GM12878 (cell line): ENCODE results near the gene NRG3.

Experiments used
- ATF7 ChIP-seq: fragments of 450-650 bp; IDR thresholded peaks from 2 replicates; pipeline ENCODE4 v1.6.1; 2016; ENCODE audit warnings: low read depth, mild to moderate bottlenecking
- CBX5 ChIP-seq: sonication (generic); IDR thresholded peaks from 2 replicates; pipeline ENCODE4 v1.6.1; 2016; ENCODE audit warnings: low read depth, moderate library complexity, mild to moderate bottlenecking, inconsistent platforms
- CHD2 ChIP-seq: IDR thresholded peaks from 2 replicates; pipeline ENCODE4 v1.6.1; 2011; ENCODE audit warnings: low read depth, low read length, improper control_type of control experiment, borderline replicate concordance
- CTCF ChIP-seq, 3 experiments: IDR thresholded peaks in 2 of 3; conservative IDR thresholded peaks in 1 of 3; 2 replicates each; pipeline ENCODE4 v1.5.1; 2011; ENCODE audit warnings: low read depth in 3 of 3, low read length in 3 of 3, mild to moderate bottlenecking in 3 of 3, control low read depth in 2 of 3, moderate library complexity in 2 of 3, inconsistent platforms in 1 of 3, mixed read lengths in 1 of 3; ENCODE audit not compliant: control insufficient read depth in 2 of 3, insufficient read depth in 1 of 3; ENCODE audit errors: extremely low read depth in 1 of 3
- JUND ChIP-seq: IDR thresholded peaks from 2 replicates; pipeline ENCODE4 v1.6.1; 2012; ENCODE audit warnings: low read depth, mild to moderate bottlenecking, low read length, improper control_type of control experiment, moderate library complexity
- RFX5 ChIP-seq: IDR thresholded peaks from 2 replicates; pipeline ENCODE4 v1.6.1; 2011; ENCODE audit warnings: low read depth, low read length, improper control_type of control experiment
- ZBTB33 ChIP-seq: fragments of 450-650 bp; IDR thresholded peaks from 2 replicates; pipeline ENCODE4 v1.6.1; 2017; ENCODE audit warnings: mild to moderate bottlenecking

GRCh38 chr10:81944609-81945008 lies 69.6 kb downstream of the NRG3 start:
- TF ChIP-seq CTCF (IDR thresholded peaks at IDR 0.05 in 2 of 3, conservative IDR thresholded peaks at IDR 0.05 in 1 of 3; ENCODE audit: control insufficient read depth in 2 of 3, extremely low read depth in 1 of 3, insufficient read depth in 1 of 3, low read depth in 3 of 3, low read length in 3 of 3) (no peak), CHD2 (no peak), RFX5 (no peak), JUND (no peak), ZBTB33 (no peak), CBX5 (no peak), ATF7 (no peak)
